HepG2 (cell line): ENCODE measurements around the gene POLA2. TPM values are rescaled to one million over a fixed set of nuclear protein-coding genes. Genes with fewer than 3 reads are reported as not detected.
A peak's percentile ranks its signal among the peaks of the same experiment; 100 is the strongest.

Experiments used
- ATAC-seq: fragments of 200-7000 bp; cut with Tn5 transposase; 3 replicates; pipeline ENCODE4 v1.9.1; 2020; ENCODE audit warnings: mild to moderate bottlenecking, moderate library complexity
- BruUV-seq: library from RNA; stranded (reverse); fragments of 400-500 nt; replicated peaks from 2 replicates; lab custom pipeline; 2021; lab: Mats Ljungman, UMichigan
- CTCF ChIA-PET: fragments of 300-600 bp; formaldehyde crosslinking; extraction: SDS; loops from one replicate; lab custom pipeline; 2021; ENCODE audit warnings: low total read pairs, inconsistent platforms, low intra/inter-chr PET ratio; lab: Yijun Ruan, JAX
- POLR2A ChIA-PET: fragments of 350-600 bp; sonication (Branson Sonifier 250); formaldehyde crosslinking; loops from one replicate; lab custom pipeline; 2020; ENCODE audit warnings: antibody characterized with exemption, inconsistent platforms; lab: Yijun Ruan, JAX
- DNase-seq: peaks from one replicate; pipeline ENCODE4 v3.0.0-alpha.2; 2015; ENCODE audit warnings: low spot score
- FAIRE-seq: peaks from 3 replicates; lab custom pipeline; 2011; peaks lifted over from hg19 to GRCh38; lab: Jason Lieb, UNC
- H2AFZ ChIP-seq: one replicate; pipeline ENCODE4 v1.6.1; 2011; ENCODE audit warnings: low read length, inconsistent platforms
- H3K27ac ChIP-seq: fragments of 300-600 bp; 3 replicates; pipeline ENCODE4 v1.8.0; 2011; ENCODE audit warnings: mixed run types, mild to moderate bottlenecking, mixed read lengths, low read length, inconsistent platforms; ENCODE audit not compliant: insufficient read depth; ENCODE audit errors: extremely low read length
- H3K27me3 ChIP-seq, 2 experiments: fragments of 200-600 bp in 1 of 2; 2 replicates in 1 of 2; 3 replicates in 1 of 2; pipeline versions ENCODE4 v1.6.0 to v1.8.0; 2011; ENCODE audit warnings: low read length in 2 of 2, mild to moderate bottlenecking in 2 of 2, moderate library complexity in 2 of 2, inconsistent platforms in 1 of 2; ENCODE audit not compliant: insufficient read depth in 2 of 2, control insufficient read depth in 1 of 2
- H3K36me3 ChIP-seq, 2 experiments: fragments of 200-600 bp in 1 of 2; replicated peaks in 1 of 2; 2 replicates in 1 of 2; 3 replicates in 1 of 2; pipeline versions ENCODE4 v1.5.1 to v1.8.0; 2011; ENCODE audit warnings: low read length in 2 of 2, inconsistent platforms in 1 of 2; ENCODE audit not compliant: insufficient read depth in 2 of 2, control insufficient read depth in 1 of 2
- H3K4me1 ChIP-seq: 2 replicates; pipeline ENCODE4 v1.5.1; 2012; ENCODE audit warnings: low read length, inconsistent platforms; ENCODE audit not compliant: insufficient read depth
- H3K4me2 ChIP-seq: 2 replicates; pipeline ENCODE4 v1.6.0; 2011; ENCODE audit warnings: low read depth, low read length, inconsistent platforms
- H3K4me3 ChIP-seq, 3 experiments: fragments of 200-600 bp in 1 of 3; sonication (generic), shearing (Covaris generic) in 1 of 3; replicated peaks in 1 of 3; 2 replicates each; pipeline ENCODE4 v1.5.1; 2011 to 2016; ENCODE audit warnings: low read length in 3 of 3, inconsistent platforms in 2 of 3, low read depth in 2 of 3, mild to moderate bottlenecking in 2 of 3, control low read depth in 1 of 3, mixed read lengths in 1 of 3; ENCODE audit not compliant: insufficient read depth in 1 of 3
- H3K79me2 ChIP-seq: one replicate; pipeline ENCODE4 v1.6.1; 2011; ENCODE audit warnings: low read length, inconsistent platforms; ENCODE audit not compliant: insufficient read depth
- H3K9ac ChIP-seq: 2 replicates; pipeline ENCODE4 v1.6.0; 2011; ENCODE audit warnings: mild to moderate bottlenecking, low read depth, low read length, inconsistent platforms; ENCODE audit not compliant: insufficient read depth
- H3K9me3 ChIP-seq: 2 replicates; pipeline ENCODE4 v1.5.1; 2012; ENCODE audit warnings: mild to moderate bottlenecking, low read length
- H4K20me1 ChIP-seq: 2 replicates; pipeline ENCODE4 v1.6.0; 2011; ENCODE audit warnings: inconsistent platforms, mild to moderate bottlenecking, low read length, moderate library complexity; ENCODE audit not compliant: insufficient read depth
- CEBPG ChIP-seq: IDR thresholded peaks from 2 replicates; pipeline ENCODE4 v1.6.1; 2016
- FOXO1 ChIP-seq: sonication (generic); formaldehyde crosslinking; IDR thresholded peaks from 2 replicates; pipeline ENCODE4 v1.4.0; 2020; ENCODE audit warnings: missing genetic modification reagents
- GATAD1 ChIP-seq: IDR thresholded peaks from 2 replicates; pipeline ENCODE4 v1.6.1; 2016; ENCODE audit warnings: missing genetic modification reagents, missing compliant biosample characterization
- HMGA1 ChIP-seq: sonication (generic); formaldehyde crosslinking; conservative IDR thresholded peaks from 2 replicates; pipeline ENCODE4 v1.4.0; 2020; ENCODE audit warnings: missing genetic modification reagents
- HOXA3 ChIP-seq: sonication (generic); formaldehyde crosslinking; IDR thresholded peaks from 2 replicates; pipeline ENCODE4 v1.5.0; 2020; ENCODE audit warnings: missing genetic modification reagents
- MED1 ChIP-seq: sonication (generic); formaldehyde crosslinking; IDR thresholded peaks from 2 replicates; pipeline ENCODE4 v1.4.0; 2020; ENCODE audit warnings: missing genetic modification reagents
- MXD3 ChIP-seq: IDR thresholded peaks from 2 replicates; pipeline ENCODE4 v1.6.1; 2016; ENCODE audit warnings: mild to moderate bottlenecking, missing biosample characterization, missing genetic modification reagents
- ONECUT2 ChIP-seq: sonication (generic); formaldehyde crosslinking; IDR thresholded peaks from 2 replicates; pipeline ENCODE4 v1.4.0; 2020; ENCODE audit warnings: missing genetic modification reagents
- PATZ1 ChIP-seq: sonication (generic); formaldehyde crosslinking; IDR thresholded peaks from 2 replicates; pipeline ENCODE4 v1.4.0; 2020; ENCODE audit warnings: missing genetic modification reagents
- PHF20 ChIP-seq: sonication (generic); formaldehyde crosslinking; IDR thresholded peaks from 2 replicates; pipeline ENCODE4 v1.5.0; 2020; ENCODE audit warnings: mild to moderate bottlenecking, missing genetic modification reagents
- REPIN1 ChIP-seq: sonication (generic); formaldehyde crosslinking; IDR thresholded peaks from 2 replicates; pipeline ENCODE4 v1.8.0; 2022; ENCODE audit warnings: missing genetic modification reagents, low read depth, mild to moderate bottlenecking, borderline replicate concordance
- SOX13 ChIP-seq, 3 experiments: fragments of 450-650 bp in 1 of 3; sonication (generic) in 1 of 3; formaldehyde crosslinking in 1 of 3; IDR thresholded peaks in 2 of 3; conservative IDR thresholded peaks in 1 of 3; 2 replicates each; pipeline versions ENCODE4 v1.5.0 to v1.6.1; 2016 to 2020; ENCODE audit warnings: antibody characterized with exemption in 1 of 3, mild to moderate bottlenecking in 1 of 3, missing compliant biosample characterization in 1 of 3, missing genetic modification reagents in 1 of 3, moderate library complexity in 1 of 3
- TAF15 ChIP-seq: fragments of 200-400 bp; formaldehyde crosslinking; IDR thresholded peaks from one replicate; pipeline ENCODE4 v1.6.1; 2018; ENCODE audit warnings: mild to moderate bottlenecking, low read depth, low read length; ENCODE audit not compliant: poor library complexity, severe bottlenecking
- ZBTB43 ChIP-seq: sonication (generic); formaldehyde crosslinking; conservative IDR thresholded peaks from 2 replicates; pipeline ENCODE4 v1.4.0; 2020; ENCODE audit warnings: missing genetic modification reagents
- ZIK1 ChIP-seq: sonication (generic); formaldehyde crosslinking; IDR thresholded peaks from 2 replicates; pipeline ENCODE4 v1.5.0; 2020; ENCODE audit warnings: mild to moderate bottlenecking, low read depth, missing genetic modification reagents, borderline replicate concordance
- ZNF124 ChIP-seq: sonication (generic); formaldehyde crosslinking; IDR thresholded peaks from 2 replicates; pipeline ENCODE4 v1.4.0; 2020; ENCODE audit warnings: missing genetic modification reagents
- ZNF639 ChIP-seq: conservative IDR thresholded peaks from 2 replicates; pipeline ENCODE4 v1.6.1; 2018; ENCODE audit warnings: missing genetic modification reagents
- ZNF709 ChIP-seq: sonication (generic); formaldehyde crosslinking; IDR thresholded peaks from 2 replicates; pipeline ENCODE4 v1.5.0; 2020; ENCODE audit warnings: mild to moderate bottlenecking, missing genetic modification reagents
- WGBS: methylation state at CpG from one replicate; pipeline ENCODE4 v1.1.6; 2017; ENCODE audit warnings: low lambda C conversion rate; 5-methylcytosine and 5-hydroxymethylcytosine counted together
- in situ Hi-C: cut with HindIII; loops from 2 replicates; pipeline ENCODE4 v1.10.0; 2017; ENCODE audit warnings: low pct_unique_long_range_greater_than_20kb; ENCODE audit not compliant: extremely low pct_ligation_motif_present
- intact Hi-C: fragments of 100-400 bp; cut with micrococcal nuclease; formaldehyde crosslinking; loops from one replicate; pipeline ENCODE4 v1.10.0; 2022; ENCODE audit not compliant: unreplicated experiment
- polyA plus RNA-seq, 8 experiments: library from polyadenylated mRNA; depleted of rRNA in 3 of 8; stranded (reverse) in 7 of 8; unstranded in 1 of 8; fragments of >200 nt; fragmentation: Illumina TruSeq in 4 of 8; extraction: Trizol in 4 of 8; gene quantifications; 2 replicates each; pipeline versions ENCODE4 v1.2.1 to v1.2.3, GENCODE V29; 2011 to 2016; ENCODE audit warnings: low read depth in 4 of 8, missing spikeins in 1 of 8, mixed read lengths in 1 of 8; ENCODE audit not compliant: insufficient read depth in 1 of 8
- total RNA-seq, 5 experiments: library from RNA; depleted of rRNA; stranded (reverse); fragments of >200 nt; fragmentation: Illumina TruSeq; extraction: Trizol; gene quantifications; 2 replicates each; pipeline ENCODE4 v1.2.3, GENCODE V29; 2016; ENCODE audit warnings: low read depth in 1 of 5

The POLA2 gene
- total and polyA plus RNA-seq, 2 of the 13 experiments (the other 11 are each of a cell fraction or from before 2014, with no cell fraction given): 9.7 to 15.6 TPM

GRCh38 chr11:65314501-65315203, 52.9 kb downstream of the POLA2 start, which contains the start of gene CDC42EP2:
CDC42EP2 (plus strand) TSS chr11:65314866; CDS start chr11:65320899, 6,033 bp downstream.
- ChIA-PET CTCF (interaction anchor here (0.9 to 4.6 kb wide), 6 partner anchors 8 to 110 kb away, joined by 3 to 139 read pairs (median 7); no protein-coding TSS in a partner anchor), POLR2A (interaction anchor here (0.6 to 5.5 kb wide), 21 partner anchors 8 to 193 kb away, joined by 3 to 114 read pairs (median 7); partner anchors contain the start of genes DPF2, FAU, MRPL49 and NEAT1)
- in situ Hi-C loops (loop anchor here (5.0 kb wide), 1 partner anchor 37 kb away; no protein-coding TSS in a partner anchor), intact Hi-C loops (loop anchor here (1.0 kb wide), 3 partner anchors 8 to 39 kb away; no protein-coding TSS in a partner anchor)
- Histone ChIP-seq H3K27ac (peak within 1 kb of the TSS; percentile 77), H3K9me3 (no peaks in the 10 kb centered on the region), H3K4me1 (peaks cover 64% of the 10 kb centered on the region), H2AFZ (no peak within 1 kb of the TSS), H3K4me2 (peak within 1 kb of the TSS; percentile 88), H3K36me3 (0 out of 5 replicates have a peak, but pooled peaks cover 0 to 3% of the 10 kb centered on the region in 2 experiments), H4K20me1 (peaks cover 19% of the 10 kb centered on the region; the same call in 1 of the 2 replicates), H3K27me3 (no peaks in the 10 kb centered on the region), H3K4me3 (peak within 1 kb of the TSS; percentile 88 to 100 (median 95)), H3K9ac (peak within 1 kb of the TSS; percentile 75), H3K79me2 (peaks cover 31% of the 10 kb centered on the region)
- peak; percentile 89 for ATAC-seq
- peak; percentile 74 for DNase-seq
- WGBS: 0% methylated on average over 32 of the region's 74 CpGs
- BruUV-seq: no TSS peak
- FAIRE-seq: no peak
- TF ChIP-seq ZBTB43 (no peak), TAF15 (no peak), MXD3 (CRISPR knock-in tag) (peak; percentile 27; the same call in 1 of the 2 replicates), PATZ1 (CRISPR knock-in tag) (0 out of 2 replicates have a peak, but pooled peaks have one; percentile 12), ZNF124 (CRISPR knock-in tag) (no peak), CEBPG (CRISPR knock-in tag) (no peak), PHF20 (CRISPR knock-in tag) (no peak), ZIK1 (CRISPR knock-in tag) (no peak; the same call in 1 of the 2 replicates), ONECUT2 (no peak), HOXA3 (CRISPR knock-in tag) (no peak), SOX13 (IDR thresholded peaks at IDR 0.05) (no peak), SOX13 (CRISPR knock-in tag; conservative IDR thresholded peaks at IDR 0.05 in 1 of 2, IDR thresholded peaks at IDR 0.05 in 1 of 2) (0 out of 4 replicates have a peak, but pooled peaks of 1 of the 2 experiments have one; percentile 10), REPIN1 (CRISPR knock-in tag) (no peak), GATAD1 (CRISPR knock-in tag) (0 out of 2 replicates have a peak, but pooled peaks have one; percentile 34), ZNF639 (0 out of 2 replicates have a peak, but pooled peaks have one; percentile 47), HMGA1 (no peak), FOXO1 (CRISPR knock-in tag) (peak; percentile 58; the same call in 1 of the 2 replicates), MED1 (peak; percentile 57; the same call in 1 of the 2 replicates), ZNF709 (CRISPR knock-in tag) (0 out of 2 replicates have a peak, but pooled peaks have one; percentile 62)
